Right atrium auricular region (tissue), 2 donors: Measurements from ENCODE around the gene DCHS2. TPM values are rescaled to one million over a fixed set of nuclear protein-coding genes. Genes with fewer than 3 reads are reported as not detected.

Experiments
- DNase-seq: peaks from one replicate; pipeline ENCODE4 v3.0.0-alpha.2; 2019; ENCODE audit warnings: low spot score
- H3K27ac ChIP-seq, 2 donors: fragments of 200-600 bp; sonication (generic); 1 replicate in 1 of 2; 2 replicates in 1 of 2; pipeline ENCODE4 v1.5.1; 2016 to 2019
- H3K27me3 ChIP-seq, 2 donors: fragments of 200-600 bp; sonication (generic); one replicate each; pipeline versions ENCODE4 v1.5.1 to v1.6.0; 2017 to 2019
- H3K36me3 ChIP-seq: fragments of 200-600 bp; sonication (generic); one replicate; pipeline ENCODE4 v1.5.1; 2016
- H3K4me1 ChIP-seq, 2 donors: fragments of 200-600 bp; sonication (generic); one replicate each; pipeline versions ENCODE4 v1.5.1 to v1.6.0; 2017 to 2019
- H3K4me3 ChIP-seq, 2 donors: fragments of 200-600 bp; sonication (generic); 1 replicate in 1 of 2; 2 replicates in 1 of 2; pipeline ENCODE4 v1.5.1; 2017 to 2019; ENCODE audit warnings: mild to moderate bottlenecking in 1 of 2, moderate library complexity in 1 of 2
- H3K9me3 ChIP-seq, 2 donors: fragments of 200-600 bp; sonication (generic); one replicate each; pipeline ENCODE4 v1.5.1; 2019
- total RNA-seq, 2 donors: library from RNA; depleted of rRNA; stranded (reverse); fragments of >200 nt; gene quantifications; one replicate each; pipeline ENCODE4 v1.1.0, GENCODE V29; 2016
- TF ChIP-seq, protein P1 (sequence below), 2 donors: fragments of 200-600 bp; sonication (generic); IDR thresholded peaks; one replicate each; pipeline ENCODE4 v1.5.1; 2019; ENCODE audit warnings: antibody characterized with exemption in 2 of 2

DCHS2 gene
- total RNA-seq, 2 donors from 2014 or later: 0.04 TPM; not detected in 1

- H3K4me3 ChIP-seq: no peak overlapping the region
- H3K9me3 ChIP-seq: no peaks in the 10 kb centered on the region
- no peak for DNase-seq
- H3K4me1 ChIP-seq: no peaks in the 10 kb centered on the region
- no peaks in the 10 kb centered on the region for H3K27me3 ChIP-seq
- TF ChIP-seq, protein P1, sequence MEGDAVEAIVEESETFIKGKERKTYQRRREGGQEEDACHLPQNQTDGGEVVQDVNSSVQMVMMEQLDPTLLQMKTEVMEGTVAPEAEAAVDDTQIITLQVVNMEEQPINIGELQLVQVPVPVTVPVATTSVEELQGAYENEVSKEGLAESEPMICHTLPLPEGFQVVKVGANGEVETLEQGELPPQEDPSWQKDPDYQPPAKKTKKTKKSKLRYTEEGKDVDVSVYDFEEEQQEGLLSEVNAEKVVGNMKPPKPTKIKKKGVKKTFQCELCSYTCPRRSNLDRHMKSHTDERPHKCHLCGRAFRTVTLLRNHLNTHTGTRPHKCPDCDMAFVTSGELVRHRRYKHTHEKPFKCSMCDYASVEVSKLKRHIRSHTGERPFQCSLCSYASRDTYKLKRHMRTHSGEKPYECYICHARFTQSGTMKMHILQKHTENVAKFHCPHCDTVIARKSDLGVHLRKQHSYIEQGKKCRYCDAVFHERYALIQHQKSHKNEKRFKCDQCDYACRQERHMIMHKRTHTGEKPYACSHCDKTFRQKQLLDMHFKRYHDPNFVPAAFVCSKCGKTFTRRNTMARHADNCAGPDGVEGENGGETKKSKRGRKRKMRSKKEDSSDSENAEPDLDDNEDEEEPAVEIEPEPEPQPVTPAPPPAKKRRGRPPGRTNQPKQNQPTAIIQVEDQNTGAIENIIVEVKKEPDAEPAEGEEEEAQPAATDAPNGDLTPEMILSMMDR (IDR thresholded peaks at IDR 0.05): no peak
- no peak overlapping the region for H3K27ac ChIP-seq
- no peaks in the 10 kb centered on the region for H3K36me3 ChIP-seq
These were observed 15.4 kb downstream of the DCHS2 start for GRCh38 chr4:154476232-154476631.

DNA sequence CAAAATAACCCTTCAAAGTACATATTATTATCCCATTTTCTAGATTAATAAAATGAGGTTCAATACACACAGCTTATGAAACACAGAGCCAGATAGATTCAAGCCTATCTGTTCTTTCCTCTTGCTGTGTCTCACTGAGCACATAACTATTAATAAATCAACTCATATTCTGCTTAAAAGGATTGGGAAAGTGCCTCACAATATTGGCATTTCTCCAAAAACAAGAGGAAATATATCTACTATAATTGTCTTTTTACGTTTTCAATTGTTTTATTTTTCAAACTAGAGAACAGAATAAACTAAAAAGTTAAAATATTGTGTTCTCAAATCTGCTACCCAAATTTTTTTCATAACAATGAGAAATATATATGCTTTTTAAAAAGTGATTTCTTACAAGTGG is 15.8 kb downstream of the DCHS2 start:
- H3K27ac ChIP-seq: no peak overlapping the region
- TF ChIP-seq, protein P1 (IDR thresholded peaks at IDR 0.05): no peak
- no peak overlapping the region for H3K4me3 ChIP-seq
- H3K36me3 ChIP-seq: no peaks in the 10 kb centered on the region
- no peaks in the 10 kb centered on the region for H3K9me3 ChIP-seq
- no peak for DNase-seq
- H3K27me3 ChIP-seq: no peaks in the 10 kb centered on the region
- no peaks in the 10 kb centered on the region for H3K4me1 ChIP-seq

GRCh38 chr4:154473497-154473896 is 18.1 kb downstream of the DCHS2 start:
- TF ChIP-seq, protein P1 (IDR thresholded peaks at IDR 0.05): no peak

GRCh38 chr4:154472858-154473257 is 18.7 kb downstream of the DCHS2 start:
- TF ChIP-seq, protein P1 (IDR thresholded peaks at IDR 0.05): no peak
- Histone ChIP-seq H3K36me3 (no peaks in the 10 kb centered on the region), H3K9me3 (no peaks in the 10 kb centered on the region), H3K27ac (no peak overlapping the region), H3K27me3 (no peaks in the 10 kb centered on the region), H3K4me1 (no peaks in the 10 kb centered on the region), H3K4me3 (no peak overlapping the region)
- no peak for DNase-seq

More at GRCh38 chr4:154473497-154473896, 18.1 kb downstream of the DCHS2 start:
- H3K4me1 ChIP-seq: no peaks in the 10 kb centered on the region
- H3K27ac ChIP-seq: no peak overlapping the region
- DNase-seq: no peak
- H3K27me3 ChIP-seq: no peaks in the 10 kb centered on the region
- H3K4me3 ChIP-seq: no peak overlapping the region
- H3K36me3 ChIP-seq: no peaks in the 10 kb centered on the region
- H3K9me3 ChIP-seq: no peaks in the 10 kb centered on the region

GRCh38 chr4:154471526-154472331 is 19.9 kb downstream of the DCHS2 start:
- Histone ChIP-seq H3K27ac (no peak overlapping the region), H3K27me3 (no peaks in the 10 kb centered on the region), H3K36me3 (no peaks in the 10 kb centered on the region), H3K9me3 (no peaks in the 10 kb centered on the region), H3K4me1 (no peaks in the 10 kb centered on the region), H3K4me3 (no peak overlapping the region)
- TF ChIP-seq, protein P1 (IDR thresholded peaks at IDR 0.05): no peak
- DNase-seq: no peak

DNA sequence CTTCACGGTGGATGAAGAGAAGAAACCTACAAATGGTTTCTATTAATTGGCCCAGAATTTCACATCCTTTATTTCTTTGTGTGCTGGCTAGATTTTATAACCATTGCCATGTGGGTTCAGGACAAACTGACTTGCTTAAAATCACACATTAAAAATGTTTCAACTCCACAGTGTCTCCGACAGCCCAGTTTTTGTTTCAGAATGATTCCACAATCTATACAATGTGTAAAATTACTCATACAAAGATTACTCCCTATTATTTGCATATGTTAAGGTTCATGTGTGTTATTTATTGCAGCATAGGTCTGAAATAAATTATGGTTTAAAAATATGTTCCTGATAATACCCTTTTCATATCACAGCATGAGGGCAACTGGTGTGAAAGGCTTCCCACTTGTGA is 20.6 kb downstream of the DCHS2 start:
- no peaks in the 10 kb centered on the region for H3K9me3 ChIP-seq
- DNase-seq: no peak
- H3K4me1 ChIP-seq: no peaks in the 10 kb centered on the region
- H3K27ac ChIP-seq: no peak overlapping the region
- TF ChIP-seq, protein P1 (IDR thresholded peaks at IDR 0.05): no peak
- no peaks in the 10 kb centered on the region for H3K27me3 ChIP-seq
- no peaks in the 10 kb centered on the region for H3K36me3 ChIP-seq
- no peak overlapping the region for H3K4me3 ChIP-seq
